T-helper 1 cell (primary cell): ENCODE results near the gene TP53I3.
"Not testable (repeated sequence)": the region's sequence is repeated elsewhere in the genome, so short reads cannot be mapped to it uniquely, and the experiment has no call there.

ENCODE experiments used
- DNase-seq, 5 donors: peaks; one replicate each; pipeline ENCODE4 v3.0.0-alpha.2; 2012 to 2020
- total RNA-seq, 4 donors: gene quantifications; one replicate each; lab custom pipeline; 2026; lab: John Stamatoyannopoulos, UW

Gene TP53I3, protein sequence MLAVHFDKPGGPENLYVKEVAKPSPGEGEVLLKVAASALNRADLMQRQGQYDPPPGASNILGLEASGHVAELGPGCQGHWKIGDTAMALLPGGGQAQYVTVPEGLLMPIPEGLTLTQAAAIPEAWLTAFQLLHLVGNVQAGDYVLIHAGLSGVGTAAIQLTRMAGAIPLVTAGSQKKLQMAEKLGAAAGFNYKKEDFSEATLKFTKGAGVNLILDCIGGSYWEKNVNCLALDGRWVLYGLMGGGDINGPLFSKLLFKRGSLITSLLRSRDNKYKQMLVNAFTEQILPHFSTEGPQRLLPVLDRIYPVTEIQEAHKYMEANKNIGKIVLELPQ
- total RNA-seq: 0 to 0.54 (median 0.27) reads per million in 4 donors

DNA sequence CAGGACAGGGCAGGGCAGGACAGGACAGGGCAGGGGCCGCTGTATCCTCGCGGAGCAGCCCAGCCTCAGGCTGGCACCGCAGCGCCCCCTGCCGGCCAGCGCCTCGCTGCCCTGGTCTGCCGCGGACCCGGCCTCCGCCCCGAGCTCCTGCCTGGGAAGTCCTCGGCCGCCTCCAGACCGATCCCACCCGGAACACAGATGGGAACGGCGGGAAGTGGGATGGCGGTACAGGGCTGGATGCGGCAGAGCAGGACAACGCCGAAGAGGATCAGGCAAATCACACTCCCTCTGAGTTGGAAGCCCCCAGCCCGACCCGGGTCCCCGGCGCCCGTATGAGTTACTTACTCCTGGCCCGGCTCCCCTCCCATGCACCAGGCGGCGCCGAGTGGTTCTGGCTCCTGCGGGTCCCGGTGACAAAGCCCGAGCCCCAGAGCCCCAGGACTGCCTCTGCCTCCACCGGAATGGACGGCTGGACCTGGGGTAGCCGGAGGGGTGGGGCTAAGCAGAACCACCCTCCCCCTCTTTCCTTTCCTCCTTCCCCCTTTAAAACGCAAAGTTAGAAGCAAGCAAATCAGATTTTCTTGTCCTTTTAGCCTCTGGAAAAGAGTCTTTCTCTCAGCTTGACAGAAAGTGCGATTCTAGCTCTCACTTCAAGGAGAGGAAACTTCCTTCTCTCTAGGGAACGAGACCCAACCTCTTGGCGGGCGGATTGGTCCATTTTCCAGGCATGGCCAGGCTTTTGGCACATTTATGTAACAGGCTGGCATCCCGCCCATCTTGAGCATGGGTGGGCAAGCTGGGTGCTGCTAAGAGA is at the start of gene TP53I3:
Gene TP53I3 (minus strand): TSS at position 449 of the 814 bp plus-strand sequence. CDS start 508 bp downstream, outside the sequence.
- peak; percentile 63 to 79 (median 74) for DNase-seq

DNA sequence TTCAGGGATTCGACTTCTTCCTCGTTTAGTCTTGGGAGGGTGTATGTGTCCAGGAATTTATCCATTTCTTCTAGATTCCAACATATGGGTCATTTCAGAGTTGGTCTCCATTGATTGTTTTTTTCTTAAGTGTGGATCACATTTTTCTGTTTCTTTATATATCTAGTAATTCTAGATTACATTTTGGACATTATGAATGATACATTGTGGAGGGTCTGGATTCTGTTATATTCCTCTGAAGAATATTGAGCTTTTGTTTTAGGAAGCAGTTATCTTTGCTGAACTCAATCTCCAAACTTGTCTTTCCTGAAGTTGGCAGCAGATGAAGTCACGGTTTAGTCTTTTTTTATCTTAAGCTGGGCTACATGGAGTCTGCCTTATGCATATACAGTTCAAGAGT is 47.9 kb upstream of the TP53I3 start:
- DNase-seq: no peak

DNA sequence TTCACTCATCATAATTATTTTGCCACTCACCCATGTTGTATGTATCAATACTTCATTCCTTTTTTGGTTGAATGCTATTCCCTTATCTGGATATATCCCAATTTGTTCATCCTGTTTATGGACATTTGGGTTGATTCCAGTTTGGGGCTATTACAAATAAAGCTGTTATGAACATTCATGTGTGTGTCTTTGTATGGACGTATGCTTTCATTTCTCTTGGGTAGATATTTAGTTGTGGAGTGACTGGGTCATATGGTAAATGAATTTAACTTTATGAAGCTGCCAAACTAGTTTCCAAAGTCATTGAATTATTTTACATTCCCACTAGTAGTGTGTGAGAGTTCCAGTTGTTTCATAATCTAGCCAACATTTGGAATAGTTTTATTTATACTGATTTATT is 41.3 kb upstream of the TP53I3 start:
- DNase-seq: no peak

DNA sequence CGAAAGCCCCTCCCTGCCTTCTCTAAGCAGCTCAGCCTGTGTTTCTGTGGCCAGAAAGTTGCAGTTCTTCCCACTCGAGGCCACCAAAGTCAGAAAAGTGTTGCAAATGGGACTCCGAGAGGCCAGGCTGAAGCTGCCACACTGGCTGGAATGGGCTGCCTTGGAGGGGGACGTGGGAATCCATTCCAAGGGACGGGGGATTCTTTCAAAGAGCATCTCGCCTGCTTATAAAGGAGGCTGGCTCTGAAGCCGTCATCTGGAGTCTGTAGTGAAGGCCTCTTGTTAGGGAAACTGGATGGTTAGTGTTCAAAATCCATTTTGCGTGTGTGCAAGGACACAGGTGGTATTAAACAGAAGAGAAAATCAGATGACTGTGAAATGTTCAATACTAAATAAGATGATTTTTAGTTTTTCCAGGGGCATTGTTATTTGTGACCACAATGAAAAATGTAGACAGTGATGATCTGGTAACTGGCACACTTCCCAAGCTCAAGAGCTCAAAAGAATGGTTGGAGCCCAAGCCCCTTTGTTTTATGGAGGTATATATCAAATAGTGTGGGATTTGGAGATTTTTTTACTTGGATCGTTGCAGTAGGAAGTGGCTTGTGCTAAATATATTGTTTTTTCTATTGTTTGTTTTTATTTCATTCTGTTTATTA is 39.4 kb upstream of the TP53I3 start:
- DNase-seq: no peak

DNA sequence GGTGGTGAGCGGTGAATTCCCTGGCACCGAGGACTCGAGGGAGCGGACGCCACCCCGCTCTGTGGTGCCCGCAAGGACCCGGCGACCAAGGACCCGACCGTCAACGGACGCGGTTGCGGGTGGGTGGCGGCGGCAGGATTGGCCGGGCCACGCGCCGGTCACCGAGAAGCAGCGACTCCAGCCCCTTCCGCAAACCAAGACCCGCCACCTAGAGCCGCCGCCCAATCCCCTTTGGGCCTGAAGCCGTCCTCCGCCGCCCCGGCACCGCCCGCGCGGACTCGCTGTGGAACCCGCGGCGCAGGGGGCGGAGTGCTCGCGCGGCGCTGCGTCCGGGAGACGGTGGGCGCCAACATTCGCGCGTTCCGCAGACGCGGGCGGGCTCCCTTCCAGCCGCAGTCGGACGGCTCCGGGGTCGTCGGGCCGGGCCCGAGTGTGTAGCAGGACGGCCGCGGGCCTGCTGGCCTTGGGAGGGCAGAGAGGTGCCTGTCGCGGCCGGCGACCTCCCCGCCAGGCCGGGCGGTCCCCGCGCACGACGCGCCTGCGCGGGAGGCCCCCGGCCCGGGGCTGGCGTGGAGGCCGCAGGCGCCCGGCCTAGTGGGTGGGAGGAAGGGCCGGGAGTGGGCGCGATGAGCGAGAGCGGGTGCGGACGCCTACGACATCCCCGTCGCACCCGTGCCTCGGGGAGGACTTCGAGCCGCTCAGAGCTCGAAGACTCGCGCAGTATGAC is 38.7 kb upstream of the TP53I3 start, which contains the start of the genes FAM228B and PFN4:
Gene FAM228B (plus strand): TSS at position 275 of the 727 bp plus-strand sequence. CDS start 893 bp downstream, outside the sequence.
Gene PFN4 (minus strand): TSS at position 140 of the 727 bp plus-strand sequence. CDS start 799 bp downstream, outside the sequence.
- peak in 4 of 5 donors; percentile 17 to 81 (median 24) for DNase-seq

DNA sequence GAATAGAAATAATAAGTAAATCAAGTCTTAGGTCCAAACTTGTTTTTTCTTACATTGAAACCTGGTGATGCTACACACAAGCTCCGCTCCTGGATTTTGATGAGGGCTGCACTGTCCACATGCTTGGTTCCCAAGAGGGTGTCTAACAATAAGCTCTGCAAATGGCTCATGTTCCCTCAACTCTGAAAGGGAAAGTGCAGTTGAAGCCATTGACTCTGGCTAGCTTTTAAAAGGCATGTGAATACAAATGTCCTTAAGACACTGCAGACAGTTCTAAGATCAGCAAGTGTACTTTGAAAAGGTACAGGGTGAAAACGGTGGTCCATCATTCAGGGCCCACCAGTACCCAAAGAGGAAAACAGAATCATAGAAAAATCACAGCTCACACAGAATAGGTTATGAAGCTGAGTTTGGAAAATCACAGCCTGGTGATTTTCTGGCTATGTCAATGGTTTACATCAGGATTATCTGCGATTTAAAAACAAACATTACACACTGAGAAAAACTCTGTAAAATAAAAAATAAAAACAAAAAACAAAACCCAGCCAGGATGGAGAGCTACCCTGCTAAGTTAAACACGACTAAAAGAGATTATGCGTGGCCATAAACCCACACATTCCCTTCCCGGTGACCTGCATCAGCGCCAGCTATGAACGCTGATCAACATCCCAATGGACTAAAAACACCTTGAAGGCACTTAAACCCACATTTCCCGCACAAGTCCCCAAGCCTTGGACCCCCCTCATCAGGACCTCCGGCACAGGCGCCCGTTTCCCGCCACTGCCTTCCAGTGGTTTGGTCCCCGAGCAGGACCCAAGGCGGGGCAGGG is 37.9 kb upstream of the TP53I3 start:
- no peak for DNase-seq

DNA sequence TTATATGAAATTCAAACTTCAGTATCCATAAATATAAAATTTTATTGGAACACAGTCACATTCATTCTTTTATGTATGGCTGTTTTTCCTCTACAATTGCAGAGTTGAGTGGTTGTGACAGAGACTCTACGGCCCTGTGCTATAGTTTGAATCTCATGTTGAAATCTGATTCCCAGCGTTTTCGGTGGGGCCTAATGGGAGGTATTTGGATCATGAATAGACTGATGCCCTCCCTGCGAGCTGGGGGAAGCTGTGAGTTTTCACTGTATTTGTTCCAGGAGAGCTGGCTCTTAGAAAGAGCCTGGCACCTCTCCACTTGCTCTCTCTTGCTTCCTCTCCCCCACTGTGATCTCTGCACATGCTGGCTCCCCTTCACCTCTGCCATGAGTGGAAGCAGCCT is 36.8 kb upstream of the TP53I3 start:
- no peak for DNase-seq

DNA sequence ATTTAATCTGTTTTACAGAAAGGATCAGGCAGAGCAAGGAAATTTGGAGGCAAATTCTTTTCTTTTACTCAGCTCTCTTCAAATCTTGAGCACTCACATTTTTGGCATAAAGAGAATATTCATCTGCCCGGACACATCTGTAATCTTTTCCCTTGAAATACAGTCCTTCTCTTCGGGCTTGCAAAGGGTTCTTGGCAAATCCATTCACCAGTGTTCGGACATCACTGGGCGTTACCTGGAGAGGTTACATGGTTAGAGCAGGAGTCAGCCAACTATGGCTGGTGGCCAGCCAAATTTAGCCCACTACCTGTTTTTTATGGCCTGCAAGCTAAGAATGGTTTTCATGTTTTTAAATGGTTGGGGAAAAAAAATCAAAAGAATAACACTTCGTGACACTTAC is 36.4 kb upstream of the TP53I3 start:
- DNase-seq: no peak

DNA sequence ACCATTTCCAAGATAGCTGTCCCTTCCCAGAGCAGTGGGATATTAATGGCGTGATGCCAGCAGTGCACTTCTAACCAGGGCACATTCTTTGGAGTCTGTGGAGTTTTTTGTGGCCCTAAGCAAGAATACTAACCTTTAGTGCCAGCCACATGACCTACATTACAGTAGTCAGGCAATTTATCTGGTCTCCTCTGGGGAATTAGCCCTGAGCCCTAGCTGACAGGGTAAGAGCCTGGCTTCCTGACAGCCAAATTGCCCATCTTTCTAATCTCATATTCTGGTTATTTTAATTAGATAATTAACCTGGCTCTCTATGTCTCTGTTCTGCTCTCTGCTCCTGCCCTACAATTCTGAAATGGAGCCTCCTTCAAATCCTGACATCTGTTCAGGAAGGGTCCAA is 33.3 kb upstream of the TP53I3 start:
- DNase-seq: no peak

DNA sequence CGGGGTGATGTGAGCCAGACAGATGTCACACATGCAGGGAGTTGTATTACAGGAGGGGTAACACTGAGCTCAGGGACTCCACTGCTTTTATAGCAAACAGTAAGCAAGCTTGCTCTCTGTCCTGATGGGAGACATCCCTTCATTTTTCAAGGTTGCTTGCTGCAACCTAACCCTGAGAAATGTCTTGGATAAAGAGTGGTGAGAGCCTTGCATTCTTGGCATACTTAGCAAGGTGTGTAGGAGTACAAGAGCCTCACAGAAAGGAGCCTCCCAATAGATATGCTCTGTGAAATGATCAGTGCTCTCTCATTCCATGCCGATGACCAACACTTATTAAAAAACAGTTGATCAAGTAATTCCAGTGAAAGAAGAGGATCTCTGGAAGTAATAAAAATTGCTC is 30.4 kb upstream of the TP53I3 start:
- no peak for DNase-seq

DNA sequence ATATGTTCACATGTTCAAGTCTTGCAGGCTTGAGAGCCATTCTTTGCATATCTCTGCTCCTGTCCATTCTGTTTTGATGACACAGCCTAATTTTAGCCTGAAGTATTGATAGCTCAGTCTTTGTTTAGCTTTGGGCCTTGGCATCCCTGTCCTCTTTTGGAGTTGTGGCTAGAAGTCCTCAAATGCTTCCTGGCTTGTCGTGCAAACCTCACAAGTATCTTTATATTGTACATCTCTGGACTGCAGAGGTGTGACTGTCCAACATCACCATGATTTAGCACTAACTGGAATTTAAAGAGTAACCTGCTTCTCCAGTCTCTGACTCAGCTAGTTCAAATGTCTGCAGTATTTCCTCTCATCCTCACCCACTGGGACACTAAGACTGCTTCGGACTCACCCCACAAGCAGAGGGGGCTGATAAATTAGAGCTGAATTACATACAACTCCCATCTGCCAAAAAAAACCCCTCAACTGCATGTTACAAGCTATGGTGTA is 26.8 kb upstream of the TP53I3 start:
- no peak for DNase-seq

DNA sequence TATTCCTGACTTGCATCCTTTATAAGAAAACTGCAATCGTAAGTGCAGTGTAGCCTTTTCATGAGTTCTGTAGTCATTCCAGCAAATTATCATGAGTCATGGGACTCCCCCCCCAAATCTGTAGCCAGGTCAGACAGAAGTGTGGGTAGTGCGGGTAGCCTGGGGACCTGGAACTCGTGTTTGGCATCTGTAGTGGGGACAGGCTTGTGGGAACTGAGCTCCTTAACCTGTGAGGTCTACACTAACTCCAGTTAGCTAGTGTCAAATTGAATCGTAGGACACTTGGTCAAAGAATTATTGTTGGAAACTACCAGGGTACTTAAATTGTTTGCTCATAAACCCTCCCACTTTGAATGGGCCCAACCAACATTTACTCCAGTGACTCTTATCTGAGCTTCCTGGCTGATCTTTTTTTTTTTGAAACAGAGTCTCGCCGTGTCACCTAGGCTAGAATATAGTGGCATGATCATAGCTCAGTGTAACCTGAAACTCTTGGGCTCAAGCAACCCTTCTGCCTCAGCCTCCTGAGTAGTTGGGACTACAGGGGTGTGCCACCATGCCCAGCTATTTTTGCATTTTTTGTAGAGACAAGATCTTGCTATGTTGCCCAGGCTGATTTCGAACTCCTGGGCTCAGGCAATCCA is 26.1 kb upstream of the TP53I3 start:
- DNase-seq: no peak

DNA sequence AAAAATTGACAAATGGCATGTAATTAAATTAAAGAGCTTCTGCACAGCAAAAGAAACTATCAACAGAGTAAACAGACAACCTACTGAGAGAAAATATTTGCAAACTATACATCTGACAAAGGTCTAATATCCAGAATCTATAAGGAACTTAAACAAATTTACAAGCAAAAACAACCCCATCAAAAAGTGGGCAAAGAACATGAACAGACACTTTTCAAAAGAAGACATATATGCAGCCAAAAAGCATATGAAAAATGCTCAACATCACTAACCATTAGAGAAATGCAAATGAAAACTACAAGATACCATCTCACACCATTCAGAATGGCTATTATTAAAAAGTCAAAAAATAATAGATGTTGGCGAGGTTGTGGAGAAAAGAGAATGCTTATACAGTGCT is 24.8 kb upstream of the TP53I3 start:
- not testable (repeated sequence) for DNase-seq

DNA sequence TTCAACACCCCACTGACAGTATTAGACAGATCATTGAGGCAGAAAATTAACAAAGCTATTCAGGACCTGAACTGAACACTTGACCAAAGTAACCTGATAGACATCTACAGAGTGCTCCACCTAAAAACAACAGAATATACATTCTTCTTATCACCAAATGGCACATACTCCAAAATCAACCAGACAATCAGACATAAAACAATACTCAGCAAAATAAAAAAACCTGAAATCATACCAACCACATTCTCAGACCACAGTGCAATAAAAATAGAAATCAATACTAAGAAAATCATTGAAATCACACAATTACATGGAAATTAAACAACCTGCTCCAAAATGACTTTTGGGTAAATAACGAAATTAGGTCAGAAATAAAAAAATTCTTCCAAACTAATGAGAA is 22.7 kb upstream of the TP53I3 start:
- no peak for DNase-seq

DNA sequence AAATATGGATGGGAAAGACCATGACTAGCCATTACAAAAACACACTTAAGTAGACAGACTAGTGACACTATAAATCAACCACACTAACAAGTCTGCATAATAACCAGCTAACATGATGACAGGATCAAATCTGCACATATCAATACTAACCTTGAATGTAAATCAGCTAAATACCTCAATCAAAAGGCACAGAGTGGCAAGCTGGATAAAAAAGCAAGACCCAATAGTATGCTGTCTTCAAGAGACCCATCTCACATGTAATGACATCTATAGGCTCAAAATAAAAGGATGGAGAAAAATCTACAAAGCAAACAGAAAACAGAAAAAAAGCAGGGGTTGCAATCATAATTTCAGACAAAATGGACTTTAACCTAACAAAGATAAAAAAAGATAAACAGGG is 22.2 kb upstream of the TP53I3 start:
- DNase-seq: no peak

DNA sequence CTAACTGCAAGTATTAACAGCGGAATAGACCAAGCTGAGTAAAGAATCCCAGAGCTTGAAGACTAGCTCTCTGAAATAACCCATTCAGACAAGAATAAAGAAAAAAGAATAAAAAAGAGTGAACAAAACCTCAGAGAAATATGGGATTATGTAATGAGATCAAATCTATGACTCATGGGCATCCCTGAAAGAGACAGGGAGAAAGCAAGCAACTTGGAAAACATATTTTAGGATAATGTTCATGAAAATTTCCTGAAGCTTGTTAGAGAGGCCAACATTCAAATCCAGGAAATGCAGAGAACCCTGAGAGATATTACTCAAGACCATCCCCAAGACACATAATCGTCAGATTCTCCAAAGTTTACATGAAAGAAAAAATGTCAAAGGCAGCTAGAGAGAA is 21.2 kb upstream of the TP53I3 start:
- DNase-seq: no peak

DNA sequence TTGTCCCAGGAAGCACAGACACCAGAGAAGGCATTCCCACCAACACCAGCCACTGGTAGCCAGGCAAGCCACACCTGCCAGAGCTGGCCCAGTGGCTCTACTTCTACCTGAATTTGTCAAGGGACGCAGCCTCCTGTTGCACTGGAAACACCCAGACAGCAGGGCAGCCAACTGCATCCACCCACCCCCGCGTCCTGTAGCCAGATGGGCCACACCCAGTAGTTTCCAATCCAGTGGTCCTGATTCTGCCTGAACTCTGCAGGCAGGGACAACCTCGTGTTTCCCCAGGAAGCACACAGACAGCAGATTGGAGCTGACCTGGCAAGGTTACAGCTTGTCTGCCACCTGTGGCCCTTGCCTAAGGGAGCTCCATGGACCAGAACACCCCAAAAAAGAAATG is 20.3 kb upstream of the TP53I3 start:
- no peak for DNase-seq

DNA sequence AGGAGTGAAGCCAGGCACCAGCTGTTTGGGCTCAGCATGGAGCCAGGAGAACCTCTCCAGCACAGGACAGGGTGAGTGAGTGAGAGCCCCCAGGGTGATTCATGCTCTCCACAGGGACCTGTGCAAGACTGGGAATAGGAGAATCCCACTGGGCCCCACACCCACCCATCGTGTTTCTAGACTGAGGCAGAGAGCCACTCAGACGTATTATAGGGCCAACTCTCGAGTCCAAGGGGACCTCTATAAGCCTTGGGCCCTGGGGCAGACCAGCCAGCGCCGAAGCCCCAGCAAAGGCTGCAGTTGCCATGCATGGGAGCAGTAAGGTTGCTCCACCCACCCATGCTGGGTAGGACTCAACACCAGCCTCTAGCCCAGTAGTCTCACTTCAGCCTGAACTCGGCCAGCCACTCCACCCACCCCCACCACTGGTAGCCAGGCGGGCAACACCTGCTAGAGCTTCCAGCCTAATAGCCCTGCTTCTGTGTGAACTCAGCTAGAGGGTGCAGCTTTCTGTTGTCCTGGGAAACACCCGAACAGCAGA is 19.5 kb upstream of the TP53I3 start:
- DNase-seq: no peak

DNA sequence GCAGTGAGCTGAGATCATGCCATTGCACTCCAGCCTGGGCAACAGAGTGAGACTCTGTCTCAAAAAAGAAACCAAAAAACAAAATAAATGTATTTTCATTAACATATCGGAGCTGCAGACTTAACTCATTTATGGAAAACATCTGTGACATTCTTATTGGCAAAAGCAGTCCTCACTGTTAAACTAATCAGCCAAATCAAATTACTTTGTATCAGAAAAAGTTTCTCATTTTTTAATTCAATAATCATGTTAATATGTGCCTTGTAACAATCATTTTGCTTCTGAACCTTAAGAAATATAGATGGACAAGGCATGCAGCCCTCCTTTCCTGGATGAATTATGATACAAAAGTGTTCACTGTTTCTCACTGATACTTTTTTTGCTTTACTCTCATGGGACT is 18.0 kb upstream of the TP53I3 start:
- DNase-seq: no peak

DNA sequence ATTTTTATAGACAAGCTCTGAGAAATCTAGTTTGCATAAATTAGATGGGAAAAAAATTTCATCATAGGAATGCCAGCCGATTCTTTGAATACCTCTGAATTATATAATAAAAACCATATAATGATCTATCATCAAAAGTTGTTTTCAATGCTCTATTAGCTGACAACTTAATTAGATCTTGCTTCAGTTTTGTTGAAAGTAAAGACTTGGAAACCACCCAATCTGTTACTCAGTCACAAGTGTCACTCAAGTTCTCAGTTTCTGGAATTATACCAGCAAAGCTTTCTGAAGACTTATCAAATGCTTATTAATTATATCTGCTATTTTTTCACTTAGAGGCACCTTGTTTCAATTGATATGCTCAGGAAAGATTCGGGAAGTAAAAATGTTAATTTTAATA is 17.4 kb upstream of the TP53I3 start:
- DNase-seq: no peak

DNA sequence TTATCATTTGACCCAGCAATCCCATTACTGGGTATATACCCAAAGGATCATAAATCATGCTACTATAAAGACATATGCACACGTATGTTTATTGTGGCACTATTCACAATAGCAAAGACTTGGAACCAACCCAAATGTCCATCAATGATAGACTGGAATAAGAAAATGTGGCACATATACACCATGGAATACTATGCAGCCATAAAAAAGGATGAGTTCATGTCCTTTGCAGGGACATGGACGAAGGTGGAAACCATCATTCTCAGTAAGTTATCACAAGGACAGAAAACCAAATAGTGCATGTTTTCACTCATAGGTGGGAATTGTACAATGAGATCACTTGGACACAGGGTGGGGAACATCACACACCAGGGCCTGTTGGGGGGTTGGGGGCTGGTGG is 16.1 kb upstream of the TP53I3 start:
- not testable (repeated sequence) for DNase-seq
